Measurements from ENCODE around the gene CTNND2. TPM values are rescaled to one million over a fixed set of nuclear protein-coding genes. Genes with fewer than 3 reads are reported as not detected.

The CTNND2 gene
- not detected for total RNA-seq

GRCh38 chr5:11904265-11904906 is at the start of gene CTNND2:
Gene CTNND2, minus strand, starts transcription at chr5:11904446. Its CDS starts 593 bp downstream, at chr5:11903853.
- Mint-ChIP-seq H3K4me1 (peaks cover 6% of the 10 kb centered on the region), H3K4me3 (peak within 1 kb of the TSS; percentile 7)
- POLR2A ChIA-PET, result no interaction called here

DNA sequence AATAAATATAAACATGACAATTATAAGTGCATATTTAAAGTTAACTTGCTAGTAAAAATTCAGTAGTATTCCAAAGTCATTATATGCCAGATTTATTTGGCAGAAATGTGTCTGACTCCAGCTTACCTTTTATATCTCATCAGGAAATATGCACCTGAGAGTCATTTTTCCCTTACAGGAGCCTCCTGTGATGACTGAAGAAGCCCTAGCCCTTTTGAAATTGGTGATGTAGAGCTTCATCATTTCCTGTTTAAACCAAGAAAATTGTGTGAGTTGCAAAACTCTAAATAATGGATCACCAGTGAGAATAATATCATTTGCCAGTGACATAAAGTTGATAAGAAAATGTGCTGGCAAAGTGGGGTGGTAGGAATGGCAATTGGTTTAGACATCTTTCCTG is 42.1 kb upstream of the CTNND2 start:
- no peaks in the 10 kb centered on the region for H3K36me3 Mint-ChIP-seq (ENCODE audit: low read depth)
- no peaks in the 10 kb centered on the region for H3K4me1 Mint-ChIP-seq
- peaks cover 4% of the 10 kb centered on the region for H3K9me3 Mint-ChIP-seq
- CTCF ChIA-PET, result no interaction called here
- no peak overlapping the region for H3K4me3 Mint-ChIP-seq
- DNase-seq, result no peak
- POLR2A ChIA-PET, result no interaction called here
- H3K27me3 Mint-ChIP-seq, result no peaks in the 10 kb centered on the region
- H3K27ac Mint-ChIP-seq, result no peak overlapping the region

More at GRCh38 chr5:11904265-11904906, at the start of gene CTNND2:
- DNase-seq, result no peak
- Mint-ChIP-seq H3K27me3 (peaks cover 35% of the 10 kb centered on the region), H3K9me3 (no peaks in the 10 kb centered on the region), H3K36me3 (ENCODE audit: low read depth) (no peaks in the 10 kb centered on the region), H3K27ac (no peak within 1 kb of the TSS)
- CTCF ChIA-PET, result no interaction called here

DNA sequence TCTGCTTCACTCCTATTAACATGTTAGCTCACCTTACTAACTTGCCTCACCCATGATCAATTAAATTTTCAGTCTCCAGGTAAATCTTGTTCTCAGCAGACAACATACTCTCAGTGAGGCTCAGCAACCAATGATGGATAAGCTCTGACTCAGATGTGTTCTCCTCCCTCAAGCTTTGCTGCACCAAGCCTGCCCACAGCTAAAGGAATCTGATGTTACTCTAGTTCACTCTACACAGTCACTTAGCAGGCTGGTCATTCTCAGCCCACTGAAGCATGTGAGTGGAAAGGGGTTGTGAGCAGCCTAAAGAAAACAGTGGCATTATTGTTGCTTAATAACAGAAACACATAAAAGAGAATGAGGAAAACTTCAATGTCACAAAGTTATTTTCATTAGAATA is 37.3 kb upstream of the CTNND2 start:
- POLR2A ChIA-PET, result no interaction called here
- CTCF ChIA-PET, result no interaction called here
- no peak overlapping the region for H3K4me3 Mint-ChIP-seq

GRCh38 chr5:11931638-11932037 is 27.4 kb upstream of the CTNND2 start:
- no peak overlapping the region for H3K4me3 Mint-ChIP-seq
- CTCF ChIA-PET, result no interaction called here
- H3K9me3 Mint-ChIP-seq, result peaks cover 4% of the 10 kb centered on the region
- no peaks in the 10 kb centered on the region for H3K27me3 Mint-ChIP-seq
- POLR2A ChIA-PET, result no interaction called here
- H3K27ac Mint-ChIP-seq, result no peak overlapping the region
- DNase-seq, result no peak
- H3K36me3 Mint-ChIP-seq (ENCODE audit: low read depth), result no peaks in the 10 kb centered on the region
- H3K4me1 Mint-ChIP-seq, result no peaks in the 10 kb centered on the region

More for the DNA sequence above, 37.3 kb upstream of the CTNND2 start:
- H3K27ac Mint-ChIP-seq, result no peak overlapping the region
- no peaks in the 10 kb centered on the region for H3K27me3 Mint-ChIP-seq
- H3K4me1 Mint-ChIP-seq, result no peaks in the 10 kb centered on the region
- DNase-seq, result no peak
- H3K9me3 Mint-ChIP-seq, result peaks cover 8% of the 10 kb centered on the region
- no peaks in the 10 kb centered on the region for H3K36me3 Mint-ChIP-seq (ENCODE audit: low read depth)

GRCh38 chr5:11928909-11929308 is 24.7 kb upstream of the CTNND2 start:
- Mint-ChIP-seq H3K27me3 (no peaks in the 10 kb centered on the region), H3K4me3 (no peak overlapping the region), H3K4me1 (no peaks in the 10 kb centered on the region), H3K27ac (no peak overlapping the region), H3K36me3 (ENCODE audit: low read depth) (no peaks in the 10 kb centered on the region), H3K9me3 (peaks cover 5% of the 10 kb centered on the region)
- DNase-seq, result no peak
- ChIA-PET POLR2A (no interaction called here), CTCF (no interaction called here)

DNA sequence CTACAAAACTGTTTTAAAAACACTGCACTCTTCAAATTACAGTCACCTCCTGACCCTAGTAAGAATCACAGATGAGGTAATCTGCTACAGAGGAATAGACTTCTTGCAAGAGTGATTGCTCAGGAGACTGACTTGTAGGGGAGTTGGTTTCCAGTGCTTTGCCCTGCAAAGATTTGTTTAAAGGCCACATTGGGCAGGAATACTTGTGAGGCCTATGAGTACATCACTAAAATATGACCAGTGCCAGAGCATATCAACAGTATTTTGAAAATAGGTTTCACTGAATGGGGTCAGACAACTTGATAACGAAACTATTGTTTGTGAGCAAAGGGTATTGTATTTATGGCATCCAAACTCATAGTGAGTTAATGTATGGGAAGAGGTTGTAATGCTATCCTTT is 21.5 kb upstream of the CTNND2 start:
- Mint-ChIP-seq H3K36me3 (ENCODE audit: low read depth) (no peaks in the 10 kb centered on the region), H3K4me1 (no peaks in the 10 kb centered on the region), H3K4me3 (no peak overlapping the region), H3K27me3 (no peaks in the 10 kb centered on the region), H3K9me3 (peaks cover 15% of the 10 kb centered on the region), H3K27ac (no peak overlapping the region)
- no peak for DNase-seq
- CTCF ChIA-PET, result no interaction called here
- POLR2A ChIA-PET, result no interaction called here

DNA sequence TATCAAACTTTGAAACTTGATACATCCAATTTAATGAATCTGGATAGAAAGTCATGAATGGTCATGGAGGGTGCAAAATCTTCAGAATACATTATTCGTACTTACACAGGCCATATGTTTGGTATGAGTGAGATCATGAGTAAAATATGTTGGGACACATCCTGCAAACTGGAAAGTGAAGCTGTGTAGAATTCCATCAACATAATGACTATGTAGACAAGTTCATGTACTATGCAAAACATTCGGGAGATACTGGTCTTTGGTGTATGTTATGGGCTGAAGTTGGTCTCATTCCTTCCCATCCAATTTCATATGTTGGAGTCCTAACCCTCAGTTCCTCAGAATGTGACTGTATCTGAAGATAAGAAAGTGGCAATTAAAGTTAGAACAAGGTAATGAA is 18.1 kb upstream of the CTNND2 start:
- Mint-ChIP-seq H3K4me1 (no peaks in the 10 kb centered on the region), H3K27me3 (no peaks in the 10 kb centered on the region), H3K36me3 (ENCODE audit: low read depth) (no peaks in the 10 kb centered on the region), H3K4me3 (no peak overlapping the region), H3K9me3 (peaks cover 15% of the 10 kb centered on the region), H3K27ac (no peak overlapping the region)
- CTCF ChIA-PET, result no interaction called here
- POLR2A ChIA-PET, result no interaction called here
- no peak for DNase-seq

DNA sequence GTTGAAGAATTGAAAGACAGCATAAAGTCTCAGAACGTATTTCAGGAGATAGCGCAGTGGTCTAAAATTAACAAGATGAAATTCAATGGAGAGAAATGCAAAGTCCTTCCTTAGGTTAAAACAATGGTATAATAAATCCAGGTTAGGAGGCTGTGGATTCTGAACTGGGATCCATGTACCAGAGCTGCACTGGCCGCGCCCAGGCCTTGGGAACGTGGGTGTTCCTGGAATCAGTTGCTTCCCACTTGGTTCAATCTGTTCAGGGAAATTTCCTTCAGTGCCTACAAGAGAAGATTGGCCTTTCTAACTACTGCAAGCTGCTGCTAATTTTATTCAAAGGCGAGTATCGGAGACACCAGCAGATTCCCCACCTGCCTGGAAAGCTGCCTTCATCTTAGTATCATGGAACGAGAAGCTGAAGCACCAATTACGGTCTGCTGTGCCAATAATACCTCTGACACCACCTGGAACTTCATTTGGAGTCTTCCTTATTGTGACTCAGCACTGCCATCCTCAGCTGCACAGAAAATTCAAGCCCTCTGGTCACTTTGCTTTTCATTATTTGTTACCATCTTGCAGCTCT is 14.3 kb upstream of the CTNND2 start:
- Mint-ChIP-seq H3K9me3 (peaks cover 11% of the 10 kb centered on the region), H3K4me3 (no peak overlapping the region), H3K4me1 (no peaks in the 10 kb centered on the region), H3K27ac (no peak overlapping the region), H3K27me3 (no peaks in the 10 kb centered on the region), H3K36me3 (ENCODE audit: low read depth) (no peaks in the 10 kb centered on the region)
- ChIA-PET POLR2A (no interaction called here), CTCF (no interaction called here)
- DNase-seq, result no peak

- Mint-ChIP-seq H3K4me3 (no peak overlapping the region), H3K27me3 (peaks cover 16% of the 10 kb centered on the region), H3K4me1 (peaks cover 3% of the 10 kb centered on the region), H3K9me3 (no peaks in the 10 kb centered on the region), H3K27ac (no peak overlapping the region), H3K36me3 (ENCODE audit: low read depth) (no peaks in the 10 kb centered on the region)
- DNase-seq, result no peak
- POLR2A ChIA-PET, result no interaction called here
- CTCF ChIA-PET, result no interaction called here
Measured at GRCh38 chr5:11909471-11909870, 5.2 kb upstream of the CTNND2 start.

DNA sequence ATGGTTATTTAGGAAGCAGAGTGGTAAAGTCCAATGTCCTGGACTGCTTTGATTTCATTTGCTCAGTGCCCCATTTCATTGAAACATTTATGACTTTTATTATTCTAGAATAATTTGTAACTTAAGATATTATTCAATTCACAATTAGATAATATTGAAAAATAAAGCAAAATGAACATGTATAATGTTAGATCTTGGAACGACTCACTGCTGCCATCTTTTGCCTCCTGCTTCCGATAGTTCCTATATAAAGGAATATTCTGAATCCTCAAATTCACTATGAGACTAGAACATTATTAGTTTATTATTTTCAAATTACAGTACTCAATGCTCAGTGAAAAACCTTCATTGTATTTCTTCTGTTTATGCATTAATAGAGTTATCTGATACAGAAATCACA is 2.3 kb upstream of the CTNND2 start:
- ChIA-PET POLR2A (no interaction called here), CTCF (no interaction called here)
- H3K27ac Mint-ChIP-seq, result no peak overlapping the region
- peaks cover 6% of the 10 kb centered on the region for H3K4me1 Mint-ChIP-seq
- no peak overlapping the region for H3K4me3 Mint-ChIP-seq
- H3K9me3 Mint-ChIP-seq, result no peaks in the 10 kb centered on the region
- peaks cover 33% of the 10 kb centered on the region for H3K27me3 Mint-ChIP-seq
- H3K36me3 Mint-ChIP-seq (ENCODE audit: low read depth), result no peaks in the 10 kb centered on the region
- DNase-seq, result no peak

- Mint-ChIP-seq H3K27me3 (peaks cover 35% of the 10 kb centered on the region), H3K4me1 (peaks cover 6% of the 10 kb centered on the region), H3K36me3 (ENCODE audit: low read depth) (no peaks in the 10 kb centered on the region), H3K4me3 (peak overlapping the region; percentile 7), H3K9me3 (no peaks in the 10 kb centered on the region), H3K27ac (no peak overlapping the region)
- ChIA-PET POLR2A (no interaction called here), CTCF (no interaction called here)
- no peak for DNase-seq
Measured at GRCh38 chr5:11905206-11905605, 960 bp upstream of the CTNND2 start.

DNA sequence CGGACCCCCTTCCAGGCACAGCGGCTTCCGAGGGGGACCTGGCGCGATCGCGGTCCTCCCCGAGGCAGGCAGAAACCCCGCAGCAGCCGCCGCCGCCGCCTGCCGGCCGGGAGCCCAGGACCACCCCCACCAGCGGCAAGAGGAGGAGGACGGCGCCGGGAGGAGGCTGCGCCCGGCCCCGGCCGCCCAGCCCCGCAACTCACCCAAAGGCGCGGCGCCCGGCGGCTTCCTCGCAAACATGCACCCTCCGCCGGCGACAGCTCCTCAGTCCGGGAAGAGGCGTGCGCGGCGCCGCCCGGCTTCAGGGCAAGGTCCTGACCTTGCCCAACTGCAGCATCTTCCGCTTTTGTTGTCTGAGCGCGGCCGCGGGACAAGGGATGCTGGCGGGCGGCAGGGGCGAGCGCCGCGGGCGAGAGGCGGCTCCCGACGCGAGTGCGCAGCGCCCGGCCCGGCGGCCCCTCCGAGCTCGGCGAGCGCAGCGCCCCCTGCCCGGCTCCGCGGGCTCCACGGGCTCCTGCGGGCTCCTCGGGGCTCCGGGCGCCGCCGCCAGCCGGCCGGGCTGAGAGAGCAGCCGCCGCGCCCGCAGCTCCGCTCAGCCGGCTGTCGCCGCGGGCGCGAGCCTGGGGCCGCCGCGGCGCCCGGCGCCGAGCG is 507 bp downstream of the CTNND2 start:
- no peaks in the 10 kb centered on the region for H3K36me3 Mint-ChIP-seq (ENCODE audit: low read depth)
- CTCF ChIA-PET, result no interaction called here
- H3K4me1 Mint-ChIP-seq, result peaks cover 6% of the 10 kb centered on the region
- H3K27ac Mint-ChIP-seq, result no peak overlapping the region
- no peak overlapping the region for H3K4me3 Mint-ChIP-seq
- H3K27me3 Mint-ChIP-seq, result peaks cover 35% of the 10 kb centered on the region
- H3K9me3 Mint-ChIP-seq, result no peaks in the 10 kb centered on the region
- no peak for DNase-seq
- POLR2A ChIA-PET, result no interaction called here

- H3K4me1 Mint-ChIP-seq, result peaks cover 6% of the 10 kb centered on the region
- no peak overlapping the region for H3K4me3 Mint-ChIP-seq
- no peak overlapping the region for H3K27ac Mint-ChIP-seq
- H3K9me3 Mint-ChIP-seq, result no peaks in the 10 kb centered on the region
- CTCF ChIA-PET, result no interaction called here
- no peaks in the 10 kb centered on the region for H3K36me3 Mint-ChIP-seq (ENCODE audit: low read depth)
- DNase-seq, result no peak
- peaks cover 35% of the 10 kb centered on the region for H3K27me3 Mint-ChIP-seq
- POLR2A ChIA-PET, result no interaction called here
Measured at GRCh38 chr5:11903121-11903613, 1.1 kb downstream of the CTNND2 start.

DNA sequence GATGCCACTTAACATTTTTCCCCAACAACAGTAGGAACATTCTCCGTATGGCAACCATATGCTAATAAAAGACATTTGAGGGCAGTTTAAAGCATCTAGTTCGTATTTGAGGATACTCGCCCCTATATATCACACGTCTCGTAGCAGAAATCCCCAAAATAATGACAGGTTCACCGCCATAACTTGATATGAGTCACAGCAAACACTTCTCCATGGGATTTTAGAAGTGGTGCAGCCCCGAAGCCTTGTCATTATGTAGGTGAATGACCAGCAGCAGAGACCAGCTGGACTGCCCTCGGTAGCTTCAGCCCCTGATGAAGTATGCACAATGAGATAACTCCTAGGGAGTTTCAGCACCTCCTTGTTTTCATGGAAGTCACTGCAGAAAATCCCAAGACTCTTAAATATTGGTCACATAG is 2.0 kb downstream of the CTNND2 start:
- no peaks in the 10 kb centered on the region for H3K9me3 Mint-ChIP-seq
- ChIA-PET POLR2A (no interaction called here), CTCF (no interaction called here)
- peaks cover 6% of the 10 kb centered on the region for H3K4me1 Mint-ChIP-seq
- no peak overlapping the region for H3K4me3 Mint-ChIP-seq
- H3K27ac Mint-ChIP-seq, result no peak overlapping the region
- no peak for DNase-seq
- H3K36me3 Mint-ChIP-seq (ENCODE audit: low read depth), result no peaks in the 10 kb centered on the region
- peaks cover 35% of the 10 kb centered on the region for H3K27me3 Mint-ChIP-seq

Measured in activated CD4-positive, alpha-beta memory T cell treated with anti-CD3 and anti-CD28 coated beads, Interleukin-2, amount 10 ng/mL, durations not matched to agents 7 days and 5 days (primary cell).